ENCODE data around the gene MYO16.

Gene MYO16

GRCh38 chr13:108667205-108667604 is 37.8 kb downstream of the MYO16 start:
- DNase-seq = no peak

GRCh38 chr13:108669381-108669780 is 40.0 kb downstream of the MYO16 start:
- DNase-seq = no peak

- DNase-seq = no peak
Measured at GRCh38 chr13:108674346-108674745, 44.9 kb downstream of the MYO16 start.

GRCh38 chr13:108674771-108675170 is 45.4 kb downstream of the MYO16 start:
- DNase-seq = no peak

GRCh38 chr13:108676620-108677019 is 47.2 kb downstream of the MYO16 start:
- DNase-seq = no peak

- DNase-seq = no peak
Measured at GRCh38 chr13:108677806-108678205, 48.4 kb downstream of the MYO16 start.

GRCh38 chr13:108680011-108680410 is 50.6 kb downstream of the MYO16 start:
- no peak for DNase-seq

GRCh38 chr13:108681986-108682575 is 52.7 kb downstream of the MYO16 start:
- no peak for DNase-seq

- no peak for DNase-seq
Measured at GRCh38 chr13:108682714-108683113, 53.3 kb downstream of the MYO16 start.

GRCh38 chr13:108686027-108686426 is 56.6 kb downstream of the MYO16 start:
- DNase-seq = no peak

GRCh38 chr13:108690726-108691125 is 61.3 kb downstream of the MYO16 start:
- no peak for DNase-seq

GRCh38 chr13:108700422-108701170 is 71.2 kb downstream of the MYO16 start:
- no peak for DNase-seq

- no peak for DNase-seq
Measured at GRCh38 chr13:108702171-108702570, 72.8 kb downstream of the MYO16 start.

- no peak for DNase-seq
Measured at GRCh38 chr13:108705031-108705430, 75.6 kb downstream of the MYO16 start.

GRCh38 chr13:108707584-108707983 is 78.2 kb downstream of the MYO16 start:
- DNase-seq = no peak

GRCh38 chr13:108708921-108709320 is 79.5 kb downstream of the MYO16 start:
- DNase-seq = no peak

GRCh38 chr13:108711386-108711785 is 82.0 kb downstream of the MYO16 start:
- DNase-seq = no peak

- DNase-seq = no peak
Measured at GRCh38 chr13:108725471-108725870, 96.1 kb downstream of the MYO16 start.

GRCh38 chr13:108728370-108728769 is 99.0 kb downstream of the MYO16 start:
- no peak for DNase-seq

- no peak for DNase-seq
Measured at GRCh38 chr13:108733022-108733560, 103.7 kb downstream of the MYO16 start.

- DNase-seq = no peak
Measured at GRCh38 chr13:108734676-108735075, 105.3 kb downstream of the MYO16 start.

GRCh38 chr13:108741930-108742329 is 112.5 kb downstream of the MYO16 start:
- DNase-seq = no peak

GRCh38 chr13:108742701-108743451 is 113.5 kb downstream of the MYO16 start:
- no peak for DNase-seq

GRCh38 chr13:108743522-108743921 is 114.1 kb downstream of the MYO16 start:
- DNase-seq = no peak

All from activated T-cell treated with anti-CD3 and anti-CD28 coated beads for 4 hours (primary cell).